Measurements from ENCODE around the gene TWSG1. TPM values are rescaled to one million over a fixed set of nuclear protein-coding genes. Genes with fewer than 3 reads are reported as not detected.

The TWSG1 gene
- polyA plus RNA-seq, 3 donors, result 1.6 to 5.5 (median 3.9) TPM

GRCh38 chr18:9421096-9421900, 86.7 kb downstream of the TWSG1 start:
- no peaks in the 10 kb centered on the region for H3K36me3 Mint-ChIP-seq
- Histone ChIP-seq H3K27me3 (ENCODE audit: control insufficient read depth in 2 of 2, insufficient read depth in 2 of 2, low read length in 2 of 2) (no peaks in the 10 kb centered on the region), H3K4me3 (replicated peaks in 1 of 3; ENCODE audit: low read depth in 2 of 3, low read length in 3 of 3) (no peak overlapping the region), H4K20me1 (ENCODE audit: insufficient read depth, low read length) (no peaks in the 10 kb centered on the region), H3K9me3 (replicated peaks in 1 of 2; ENCODE audit: control insufficient read depth in 1 of 2, insufficient read depth in 1 of 2, low read length in 2 of 2) (peaks cover 9 to 19% of the 10 kb centered on the region in 2 donors), H2AFZ (ENCODE audit: insufficient read depth, low read depth, low read length, poor library complexity, severe bottlenecking) (no peak overlapping the region), H3K9ac (ENCODE audit: insufficient read depth, low read length, poor library complexity, severe bottlenecking) (no peak overlapping the region), H3K4me2 (replicated peaks; ENCODE audit: extremely low read depth, low read length, poor library complexity, severe bottlenecking) (no peak overlapping the region), H3K79me2 (ENCODE audit: insufficient read depth, low read length) (no peaks in the 10 kb centered on the region), H3K27ac (ENCODE audit: low read depth in 1 of 2, low read length in 2 of 2) (no peak overlapping the region), H3K36me3 (replicated peaks in 1 of 2; ENCODE audit: control insufficient read depth in 1 of 2, insufficient read depth in 2 of 2, low read length in 2 of 2) (no peaks in the 10 kb centered on the region), H3K4me1 (ENCODE audit: control insufficient read depth in 1 of 2, insufficient read depth in 2 of 2, low read length in 2 of 2) (no peaks in the 10 kb centered on the region)
- WGBS (ENCODE audit: insufficient coverage), result 100% methylated on average over 4 of the region's 9 CpGs
- intact Hi-C loops (cut with micrococcal nuclease), result no loop called here
- no peaks in the 10 kb centered on the region for H3K9me3 Mint-ChIP-seq
- H3K4me1 Mint-ChIP-seq, result no peaks in the 10 kb centered on the region
- TF ChIP-seq, protein P1, sequence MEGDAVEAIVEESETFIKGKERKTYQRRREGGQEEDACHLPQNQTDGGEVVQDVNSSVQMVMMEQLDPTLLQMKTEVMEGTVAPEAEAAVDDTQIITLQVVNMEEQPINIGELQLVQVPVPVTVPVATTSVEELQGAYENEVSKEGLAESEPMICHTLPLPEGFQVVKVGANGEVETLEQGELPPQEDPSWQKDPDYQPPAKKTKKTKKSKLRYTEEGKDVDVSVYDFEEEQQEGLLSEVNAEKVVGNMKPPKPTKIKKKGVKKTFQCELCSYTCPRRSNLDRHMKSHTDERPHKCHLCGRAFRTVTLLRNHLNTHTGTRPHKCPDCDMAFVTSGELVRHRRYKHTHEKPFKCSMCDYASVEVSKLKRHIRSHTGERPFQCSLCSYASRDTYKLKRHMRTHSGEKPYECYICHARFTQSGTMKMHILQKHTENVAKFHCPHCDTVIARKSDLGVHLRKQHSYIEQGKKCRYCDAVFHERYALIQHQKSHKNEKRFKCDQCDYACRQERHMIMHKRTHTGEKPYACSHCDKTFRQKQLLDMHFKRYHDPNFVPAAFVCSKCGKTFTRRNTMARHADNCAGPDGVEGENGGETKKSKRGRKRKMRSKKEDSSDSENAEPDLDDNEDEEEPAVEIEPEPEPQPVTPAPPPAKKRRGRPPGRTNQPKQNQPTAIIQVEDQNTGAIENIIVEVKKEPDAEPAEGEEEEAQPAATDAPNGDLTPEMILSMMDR (IDR thresholded peaks at IDR 0.05), result no peak
- H3K27me3 Mint-ChIP-seq (ENCODE audit: low read depth in 3 of 3), result no peaks in the 10 kb centered on the region
- no peak for DNase-seq
- H3K27ac Mint-ChIP-seq, result no peak overlapping the region
- no peak overlapping the region for H3K4me3 Mint-ChIP-seq

DNA sequence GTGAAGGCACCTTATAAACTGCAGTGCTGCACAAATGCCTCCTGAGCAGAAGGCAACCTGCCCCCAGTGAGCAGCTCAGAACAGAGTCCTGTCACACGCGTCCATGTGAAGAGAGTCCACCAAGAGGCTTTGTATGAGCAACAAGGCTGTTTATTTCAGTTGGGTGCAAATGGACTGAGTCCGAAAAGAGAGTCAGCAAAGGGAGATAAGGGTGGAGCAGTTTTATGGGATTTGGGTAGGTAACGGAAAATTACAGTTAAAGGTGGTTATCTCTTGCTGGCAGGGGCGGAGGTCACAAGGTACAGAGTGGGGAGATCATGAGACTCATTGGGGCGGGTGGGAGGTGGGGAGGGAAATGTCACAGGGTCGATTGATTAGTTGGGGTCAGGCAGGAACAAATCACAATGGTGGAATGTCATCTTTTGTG, 87.3 kb downstream of the TWSG1 start:
- H3K4me2 ChIP-seq (replicated peaks; ENCODE audit: extremely low read depth, low read length, poor library complexity, severe bottlenecking), result no peak overlapping the region
- no peaks in the 10 kb centered on the region for H3K36me3 Mint-ChIP-seq
- H3K27me3 Mint-ChIP-seq (ENCODE audit: low read depth in 3 of 3), result no peaks in the 10 kb centered on the region
- no peak overlapping the region for H3K27ac ChIP-seq (ENCODE audit: low read depth in 1 of 2, low read length in 2 of 2)
- no peak overlapping the region for H3K4me3 ChIP-seq (replicated peaks in 1 of 3; ENCODE audit: low read depth in 2 of 3, low read length in 3 of 3)
- H3K36me3 ChIP-seq (replicated peaks in 1 of 2; ENCODE audit: control insufficient read depth in 1 of 2, insufficient read depth in 2 of 2, low read length in 2 of 2), result no peaks in the 10 kb centered on the region
- H3K4me1 Mint-ChIP-seq, result no peaks in the 10 kb centered on the region
- WGBS (ENCODE audit: insufficient coverage), result 100% methylated on average over 7 of the region's 7 CpGs
- no peak for DNase-seq
- H3K9me3 ChIP-seq (replicated peaks in 1 of 2; ENCODE audit: control insufficient read depth in 1 of 2, insufficient read depth in 1 of 2, low read length in 2 of 2), result peaks cover 9 to 19% of the 10 kb centered on the region in 2 donors
- no peak overlapping the region for H3K9ac ChIP-seq (ENCODE audit: insufficient read depth, low read length, poor library complexity, severe bottlenecking)
- no peaks in the 10 kb centered on the region for H3K4me1 ChIP-seq (ENCODE audit: control insufficient read depth in 1 of 2, insufficient read depth in 2 of 2, low read length in 2 of 2)
- H3K27ac Mint-ChIP-seq, result no peak overlapping the region
- no peaks in the 10 kb centered on the region for H4K20me1 ChIP-seq (ENCODE audit: insufficient read depth, low read length)
- no peak overlapping the region for H2AFZ ChIP-seq (ENCODE audit: insufficient read depth, low read depth, low read length, poor library complexity, severe bottlenecking)
- no peak overlapping the region for H3K4me3 Mint-ChIP-seq
- no peaks in the 10 kb centered on the region for H3K79me2 ChIP-seq (ENCODE audit: insufficient read depth, low read length)
- TF ChIP-seq, protein P1 (IDR thresholded peaks at IDR 0.05), result no peak
- intact Hi-C loops (cut with micrococcal nuclease), result no loop called here
- H3K9me3 Mint-ChIP-seq, result peaks cover 0 to 1% (median 0%) of the 10 kb centered on the region in 7 donors
- no peaks in the 10 kb centered on the region for H3K27me3 ChIP-seq (ENCODE audit: control insufficient read depth in 2 of 2, insufficient read depth in 2 of 2, low read length in 2 of 2)

All from CD14-positive monocyte (primary cell).